SK-N-SH (cell line): Measurements from ENCODE around the gene KCNIP4. TPM values are rescaled to one million over a fixed set of nuclear protein-coding genes. Genes with fewer than 3 reads are reported as not detected.

Source experiments
- CTCF ChIA-PET: fragments of 300-600, 350-600 bp; formaldehyde crosslinking; extraction: SDS; loops from one replicate; lab custom pipeline; 2021; lab: Yijun Ruan, JAX
- POLR2A ChIA-PET: fragments of 350-600 bp; sonication (Branson Sonifier 250); formaldehyde crosslinking; extraction: SDS; loops from one replicate; lab custom pipeline; 2020; ENCODE audit warnings: antibody characterized with exemption, inconsistent platforms; lab: Yijun Ruan, JAX
- DNase-seq: peaks from one replicate; pipeline ENCODE4 v3.0.0; 2012
- H2AFZ ChIP-seq: fragments of 200-600 bp; sonication (generic); 2 replicates; pipeline ENCODE4 v1.8.1; 2016; ENCODE audit warnings: antibody characterized with exemption, mild to moderate bottlenecking, low read depth
- H3F3A ChIP-seq: fragments of 200-600 bp; sonication (generic); replicated peaks from 2 replicates; pipeline ENCODE3; 2016; ENCODE audit warnings: antibody characterized with exemption, mild to moderate bottlenecking; ENCODE audit not compliant: insufficient read depth
- H3K27ac ChIP-seq, 2 experiments: fragments of 200-500 bp in 1 of 2; fragments of 200-600 bp in 1 of 2; sonication (Bioruptor generic) in 1 of 2; sonication (generic), shearing (Covaris generic) in 1 of 2; 2 replicates each; pipeline versions ENCODE4 v1.5.1 to v1.6.1; 2014 to 2016; ENCODE audit warnings: low read depth in 2 of 2, inconsistent platforms in 1 of 2, low read length in 1 of 2, mild to moderate bottlenecking in 1 of 2, mixed read lengths in 1 of 2
- H3K27me3 ChIP-seq: fragments of 200-600 bp; sonication (generic), shearing (Covaris generic); 2 replicates; pipeline ENCODE4 v1.6.1; 2016; ENCODE audit warnings: mixed run types; ENCODE audit not compliant: insufficient read depth
- H3K36me3 ChIP-seq, 2 experiments: fragments of 200-500 bp in 1 of 2; fragments of 200-600 bp in 1 of 2; sonication (Bioruptor generic) in 1 of 2; sonication (generic) in 1 of 2; replicated peaks in 1 of 2; 2 replicates each; pipeline versions ENCODE3 to v1.5.1; 2014 to 2016; ENCODE audit warnings: low read length in 1 of 2, mild to moderate bottlenecking in 1 of 2; ENCODE audit not compliant: insufficient read depth in 2 of 2, control insufficient read depth in 1 of 2
- H3K4me1 ChIP-seq, 2 experiments: fragments of 200-500 bp in 1 of 2; fragments of 200-600 bp in 1 of 2; sonication (Bioruptor generic) in 1 of 2; sonication (generic), shearing (Covaris generic) in 1 of 2; 2 replicates each; pipeline versions ENCODE4 v1.5.1 to v1.6.1; 2014 to 2016; ENCODE audit warnings: low read depth in 1 of 2, low read length in 1 of 2, mixed run types in 1 of 2; ENCODE audit not compliant: insufficient read depth in 2 of 2, control insufficient read depth in 1 of 2
- H3K4me2 ChIP-seq: fragments of 200-600 bp; sonication (generic), shearing (Covaris generic); 2 replicates; pipeline ENCODE4 v1.6.1; 2017; ENCODE audit warnings: mixed run types
- H3K4me3 ChIP-seq, 2 experiments: fragments of 200-500 bp in 1 of 2; fragments of 200-600 bp in 1 of 2; sonication (Bioruptor generic) in 1 of 2; sonication (generic), shearing (Covaris generic) in 1 of 2; 2 replicates each; pipeline versions ENCODE4 v1.5.1 to v1.8.1; 2014 to 2016; ENCODE audit warnings: low read depth in 2 of 2, inconsistent platforms in 1 of 2, low read length in 1 of 2, mild to moderate bottlenecking in 1 of 2, mixed read lengths in 1 of 2, moderate library complexity in 1 of 2
- H3K79me2 ChIP-seq: fragments of 200-600 bp; sonication (generic); 2 replicates; pipeline ENCODE4 v1.8.1; 2017; ENCODE audit warnings: mild to moderate bottlenecking; ENCODE audit not compliant: insufficient read depth
- H3K9ac ChIP-seq: fragments of 200-600 bp; sonication (generic); 2 replicates; pipeline ENCODE4 v1.6.1; 2017; ENCODE audit warnings: mixed run types
- H3K9me2 ChIP-seq: fragments of 200-600 bp; sonication (generic); 2 replicates; pipeline ENCODE4 v1.6.1; 2017; ENCODE audit warnings: mixed run types
- H3K9me3 ChIP-seq: fragments of 200-600 bp; sonication (generic); 2 replicates; pipeline ENCODE4 v1.6.1; 2017; ENCODE audit warnings: mixed run types, mild to moderate bottlenecking, moderate library complexity
- H4K20me1 ChIP-seq: fragments of 200-600 bp; sonication (generic); 2 replicates; pipeline ENCODE4 v1.6.1; 2017; ENCODE audit warnings: mild to moderate bottlenecking, mixed run types; ENCODE audit not compliant: insufficient read depth
- ELF1 ChIP-seq: IDR thresholded peaks from 2 replicates; pipeline ENCODE4 v1.4.0; 2012
- EP300 ChIP-seq, 2 experiments: IDR thresholded peaks; 2 replicates each; pipeline versions ENCODE4 v1.4.0 to v1.6.1; 2012; ENCODE audit warnings: borderline replicate concordance in 1 of 2, low read depth in 1 of 2, low read length in 1 of 2
- EZH2phosphoT487 ChIP-seq: fragments of 200-600 bp; sonication (generic); IDR thresholded peaks from 2 replicates; pipeline ENCODE4 v1.6.1; 2017; ENCODE audit warnings: low read depth, mixed run types, mild to moderate bottlenecking, antibody characterized with exemption, moderate library complexity, borderline replicate concordance
- FOSL2 ChIP-seq: IDR thresholded peaks from 2 replicates; pipeline ENCODE4 v1.4.0; 2012; ENCODE audit warnings: low read depth, mild to moderate bottlenecking, moderate library complexity, borderline replicate concordance
- FOXM1 ChIP-seq: IDR thresholded peaks from 2 replicates; pipeline ENCODE4 v1.4.0; 2012; ENCODE audit warnings: low read depth, mild to moderate bottlenecking
- GABPA ChIP-seq: IDR thresholded peaks from 2 replicates; pipeline ENCODE4 v1.4.0; 2012; ENCODE audit warnings: low read depth, mild to moderate bottlenecking
- GATA2 ChIP-seq: sonication (generic); formaldehyde crosslinking; IDR thresholded peaks from 2 replicates; pipeline ENCODE4 v1.5.0; 2020; ENCODE audit warnings: mild to moderate bottlenecking, missing genetic modification reagents
- MAX ChIP-seq: IDR thresholded peaks from 2 replicates; pipeline ENCODE4 v1.4.0; 2012; ENCODE audit warnings: low read depth
- MXI1 ChIP-seq: IDR thresholded peaks from 2 replicates; pipeline ENCODE4 v1.6.1; 2012; ENCODE audit warnings: mild to moderate bottlenecking, low read depth, low read length, improper control_type of control experiment
- NFIC ChIP-seq: IDR thresholded peaks from 2 replicates; pipeline ENCODE4 v1.4.0; 2012; ENCODE audit warnings: borderline replicate concordance
- PBX3 ChIP-seq: IDR thresholded peaks from 2 replicates; pipeline ENCODE4; 2012
- POLR2AphosphoS5 ChIP-seq: IDR thresholded peaks from 2 replicates; pipeline ENCODE4 v1.6.1; 2012; ENCODE audit warnings: low read depth, low read length
- RAD21 ChIP-seq: IDR thresholded peaks from 2 replicates; pipeline ENCODE4 v1.6.1; 2012; ENCODE audit warnings: mild to moderate bottlenecking, low read length
- RCOR1 ChIP-seq: fragments of 150-350 bp; IDR thresholded peaks from 2 replicates; pipeline ENCODE4 v1.6.1; 2017; ENCODE audit warnings: antibody characterized with exemption, low read length
- REST ChIP-seq: IDR thresholded peaks from 2 replicates; pipeline ENCODE4 v1.6.1; 2012; ENCODE audit warnings: mild to moderate bottlenecking, low read depth, low read length, moderate library complexity
- SIN3A ChIP-seq: IDR thresholded peaks from 2 replicates; pipeline ENCODE4 v1.6.1; 2012; ENCODE audit warnings: low read depth, mild to moderate bottlenecking, low read length, moderate library complexity, borderline replicate concordance
- TCF12 ChIP-seq: IDR thresholded peaks from 2 replicates; pipeline ENCODE4 v1.4.0; 2012
- TEAD4 ChIP-seq: IDR thresholded peaks from 2 replicates; pipeline ENCODE4 v1.4.0; 2012; ENCODE audit warnings: mild to moderate bottlenecking, borderline replicate concordance; ENCODE audit not compliant: insufficient read depth
- USF1 ChIP-seq: IDR thresholded peaks from 2 replicates; pipeline ENCODE4 v1.4.0; 2012; ENCODE audit warnings: low read depth, borderline replicate concordance
- WGBS: methylation state at CpG from one replicate; pipeline ENCODE4 v1.1.6; 2017; ENCODE audit warnings: low lambda C conversion rate; 5-methylcytosine and 5-hydroxymethylcytosine counted together
- polyA plus RNA-seq, 3 experiments: library from polyadenylated mRNA; depleted of rRNA; stranded (reverse); fragments of >200 nt; gene quantifications; 2 replicates each; pipeline ENCODE4 v1.2.3, GENCODE V29; 2012

Gene KCNIP4
- polyA plus RNA-seq, 1 of the 3 experiments (the other 2 are of a cell fraction): 0.18 TPM

- Histone ChIP-seq H4K20me1 (no peaks in the 10 kb centered on the region), H3K4me2 (no peak overlapping the region), H2AFZ (no peak overlapping the region), H3K79me2 (no peaks in the 10 kb centered on the region), H3K27ac (no peak overlapping the region), H3K9me3 (no peaks in the 10 kb centered on the region), H3K36me3 (no peaks in the 10 kb centered on the region), H3K4me1 (peaks cover 0 to 23% of the 10 kb centered on the region in 2 experiments; a peak in 2 of 4 replicates), H3F3A (no peaks in the 10 kb centered on the region), H3K27me3 (no peaks in the 10 kb centered on the region), H3K4me3 (no peak overlapping the region)
- POLR2A ChIA-PET: no interaction called here
- CTCF ChIA-PET: interaction anchor here (1.7 to 1.8 kb wide), 2 partner anchors 17 to 29 kb away, joined by 4 to 6 read pairs; no protein-coding TSS in a partner anchor
- 83% methylated on average over 2 of the region's 2 CpGs for WGBS
- TF ChIP-seq NFIC (no peak), ELF1 (no peak), TCF12 (no peak), FOSL2 (no peak), USF1 (no peak), EP300 (IDR thresholded peaks at IDR 0.05; ENCODE audit: borderline replicate concordance in 1 of 2, low read depth in 1 of 2, low read length in 1 of 2) (no peak), PBX3 (no peak), FOXM1 (no peak), REST (no peak), TEAD4 (no peak), RAD21 (no peak), GABPA (no peak), MXI1 (no peak), GATA2 (CRISPR knock-in tag) (no peak), POLR2AphosphoS5 (no peak), EZH2phosphoT487 (no peak), SIN3A (no peak), RCOR1 (no peak), MAX (no peak)
- TF ChIP-seq, all 33 proteins: peak for 0
- Histone ChIP-seq H3K9me2 (no peaks in the 10 kb centered on the region), H3K9ac (no peak overlapping the region)
- DNase-seq: no peak
Observed at GRCh38 chr4:21735866-21736265, 212.7 kb downstream of the KCNIP4 start.
